ENCODE results near the gene DBX1. TPM values are rescaled to one million over a fixed set of nuclear protein-coding genes. Genes with fewer than 3 reads are reported as not detected.

The DBX1 gene
- total RNA-seq, 3 donors from 2014 or later (not counting 1 experiment from before 2014, with no cell fraction given): not detected

DNA sequence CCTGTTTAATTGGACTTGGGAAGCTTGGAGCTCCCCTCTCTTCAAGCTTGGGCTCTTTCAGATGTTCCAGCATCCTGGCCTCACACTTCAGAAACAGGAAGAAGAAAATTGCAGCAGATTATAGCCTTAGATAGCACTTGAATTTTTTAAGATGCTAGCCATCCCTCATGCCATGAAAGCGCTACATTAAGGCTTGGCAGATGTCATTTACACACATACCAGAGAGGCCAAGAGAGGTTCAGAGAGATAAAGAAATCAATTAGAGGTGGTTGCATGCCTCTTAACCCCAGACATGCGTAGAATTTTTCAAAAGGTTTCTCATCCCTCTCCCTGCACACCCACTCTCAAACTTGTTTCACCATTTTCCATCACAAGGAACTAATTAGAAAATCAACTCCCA is 31.9 kb upstream of the DBX1 start:
- Mint-ChIP-seq H3K27ac (no peak overlapping the region), H3K27me3 (ENCODE audit: low read depth in 2 of 2) (peaks cover 2 to 7% of the 10 kb centered on the region in 2 donors), H3K4me3 (no peak overlapping the region), H3K36me3 (no peaks in the 10 kb centered on the region), H3K4me1 (no peaks in the 10 kb centered on the region), H3K9me3 (no peaks in the 10 kb centered on the region)
- intact Hi-C loops (cut with micrococcal nuclease): no loop called here
- no peak for DNase-seq
- ATAC-seq: no peak
- Histone ChIP-seq H3K36me3 (ENCODE audit: control insufficient read depth, insufficient read depth, low read length) (no peaks in the 10 kb centered on the region), H3K9me3 (ENCODE audit: control insufficient read depth, insufficient read depth, low read length) (no peaks in the 10 kb centered on the region), H3K27me3 (ENCODE audit: control insufficient read depth, insufficient read depth, low read length) (no peaks in the 10 kb centered on the region), H3K27ac (ENCODE audit: low read length) (no peak overlapping the region), H3K4me1 (ENCODE audit: control insufficient read depth, insufficient read depth, low read length) (no peaks in the 10 kb centered on the region), H3K4me3 (ENCODE audit: low read length) (no peak overlapping the region)
- 83% methylated on average over 2 of the region's 2 CpGs for WGBS (ENCODE audit: insufficient coverage)
- TF ChIP-seq, protein P1, sequence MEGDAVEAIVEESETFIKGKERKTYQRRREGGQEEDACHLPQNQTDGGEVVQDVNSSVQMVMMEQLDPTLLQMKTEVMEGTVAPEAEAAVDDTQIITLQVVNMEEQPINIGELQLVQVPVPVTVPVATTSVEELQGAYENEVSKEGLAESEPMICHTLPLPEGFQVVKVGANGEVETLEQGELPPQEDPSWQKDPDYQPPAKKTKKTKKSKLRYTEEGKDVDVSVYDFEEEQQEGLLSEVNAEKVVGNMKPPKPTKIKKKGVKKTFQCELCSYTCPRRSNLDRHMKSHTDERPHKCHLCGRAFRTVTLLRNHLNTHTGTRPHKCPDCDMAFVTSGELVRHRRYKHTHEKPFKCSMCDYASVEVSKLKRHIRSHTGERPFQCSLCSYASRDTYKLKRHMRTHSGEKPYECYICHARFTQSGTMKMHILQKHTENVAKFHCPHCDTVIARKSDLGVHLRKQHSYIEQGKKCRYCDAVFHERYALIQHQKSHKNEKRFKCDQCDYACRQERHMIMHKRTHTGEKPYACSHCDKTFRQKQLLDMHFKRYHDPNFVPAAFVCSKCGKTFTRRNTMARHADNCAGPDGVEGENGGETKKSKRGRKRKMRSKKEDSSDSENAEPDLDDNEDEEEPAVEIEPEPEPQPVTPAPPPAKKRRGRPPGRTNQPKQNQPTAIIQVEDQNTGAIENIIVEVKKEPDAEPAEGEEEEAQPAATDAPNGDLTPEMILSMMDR (IDR thresholded peaks at IDR 0.05): no peak

GRCh38 chr11:20178976-20179375 is 18.7 kb upstream of the DBX1 start:
- no peaks in the 10 kb centered on the region for H3K4me1 Mint-ChIP-seq
- TF ChIP-seq, protein P1 (IDR thresholded peaks at IDR 0.05): no peak
- no peaks in the 10 kb centered on the region for H3K36me3 Mint-ChIP-seq
- Histone ChIP-seq H3K27ac (ENCODE audit: low read length) (no peak overlapping the region), H3K27me3 (ENCODE audit: control insufficient read depth, insufficient read depth, low read length) (peaks cover 4% of the 10 kb centered on the region), H3K4me3 (ENCODE audit: low read length) (no peak overlapping the region), H3K9me3 (ENCODE audit: control insufficient read depth, insufficient read depth, low read length) (peaks cover 4% of the 10 kb centered on the region), H3K36me3 (ENCODE audit: control insufficient read depth, insufficient read depth, low read length) (no peaks in the 10 kb centered on the region), H3K4me1 (ENCODE audit: control insufficient read depth, insufficient read depth, low read length) (no peaks in the 10 kb centered on the region)
- no peaks in the 10 kb centered on the region for H3K9me3 Mint-ChIP-seq
- WGBS (ENCODE audit: insufficient coverage): 94% methylated on average over 2 of the region's 2 CpGs
- no peak for DNase-seq
- intact Hi-C loops (cut with micrococcal nuclease): no loop called here
- H3K27me3 Mint-ChIP-seq (ENCODE audit: low read depth in 2 of 2): peaks cover 35 to 61% of the 10 kb centered on the region in 2 donors
- H3K27ac Mint-ChIP-seq: no peak overlapping the region
- no peak overlapping the region for H3K4me3 Mint-ChIP-seq
- ATAC-seq: no peak

- Mint-ChIP-seq H3K27ac (no peak overlapping the region), H3K36me3 (no peaks in the 10 kb centered on the region), H3K4me1 (no peaks in the 10 kb centered on the region), H3K4me3 (no peak overlapping the region), H3K9me3 (no peaks in the 10 kb centered on the region), H3K27me3 (ENCODE audit: low read depth in 2 of 2) (peaks cover 29 to 68% of the 10 kb centered on the region in 2 donors)
- H3K27me3 ChIP-seq (ENCODE audit: control insufficient read depth, insufficient read depth, low read length): peaks cover 4% of the 10 kb centered on the region
- H3K36me3 ChIP-seq (ENCODE audit: control insufficient read depth, insufficient read depth, low read length): no peaks in the 10 kb centered on the region
- intact Hi-C loops (cut with micrococcal nuclease): no loop called here
- H3K4me3 ChIP-seq (ENCODE audit: low read length): no peak overlapping the region
- peaks cover 1% of the 10 kb centered on the region for H3K9me3 ChIP-seq (ENCODE audit: control insufficient read depth, insufficient read depth, low read length)
- TF ChIP-seq, protein P1 (IDR thresholded peaks at IDR 0.05): no peak
- 81% methylated on average over 7 of the region's 7 CpGs for WGBS (ENCODE audit: insufficient coverage)
- no peak for ATAC-seq
- DNase-seq: no peak
- no peak overlapping the region for H3K27ac ChIP-seq (ENCODE audit: low read length)
- no peaks in the 10 kb centered on the region for H3K4me1 ChIP-seq (ENCODE audit: control insufficient read depth, insufficient read depth, low read length)
Observed at GRCh38 chr11:20177136-20177535, 16.9 kb upstream of the DBX1 start.

- Histone ChIP-seq H3K27ac (ENCODE audit: low read length) (no peak overlapping the region), H3K4me3 (ENCODE audit: low read length) (no peak overlapping the region), H3K4me1 (ENCODE audit: control insufficient read depth, insufficient read depth, low read length) (no peaks in the 10 kb centered on the region), H3K36me3 (ENCODE audit: control insufficient read depth, insufficient read depth, low read length) (no peaks in the 10 kb centered on the region), H3K27me3 (ENCODE audit: control insufficient read depth, insufficient read depth, low read length) (no peaks in the 10 kb centered on the region), H3K9me3 (ENCODE audit: control insufficient read depth, insufficient read depth, low read length) (no peaks in the 10 kb centered on the region)
- H3K4me3 Mint-ChIP-seq: no peak overlapping the region
- TF ChIP-seq, protein P1 (IDR thresholded peaks at IDR 0.05): no peak
- intact Hi-C loops (cut with micrococcal nuclease): no loop called here
- H3K4me1 Mint-ChIP-seq: no peaks in the 10 kb centered on the region
- no peak overlapping the region for H3K27ac Mint-ChIP-seq
- no peak for DNase-seq
- no peak for ATAC-seq
- H3K27me3 Mint-ChIP-seq (ENCODE audit: low read depth in 2 of 2): peaks cover 23 to 64% of the 10 kb centered on the region in 2 donors
- WGBS (ENCODE audit: insufficient coverage): 71% methylated on average over 5 of the region's 5 CpGs
- no peaks in the 10 kb centered on the region for H3K9me3 Mint-ChIP-seq
- no peaks in the 10 kb centered on the region for H3K36me3 Mint-ChIP-seq
Observed at GRCh38 chr11:20172721-20173447, 12.6 kb upstream of the DBX1 start.
